ENCODE data around the gene MRPL18.
"Not testable (repeated sequence)": the region's sequence is repeated elsewhere in the genome, so short reads cannot be mapped to it uniquely, and the experiment has no call there.

DNA sequence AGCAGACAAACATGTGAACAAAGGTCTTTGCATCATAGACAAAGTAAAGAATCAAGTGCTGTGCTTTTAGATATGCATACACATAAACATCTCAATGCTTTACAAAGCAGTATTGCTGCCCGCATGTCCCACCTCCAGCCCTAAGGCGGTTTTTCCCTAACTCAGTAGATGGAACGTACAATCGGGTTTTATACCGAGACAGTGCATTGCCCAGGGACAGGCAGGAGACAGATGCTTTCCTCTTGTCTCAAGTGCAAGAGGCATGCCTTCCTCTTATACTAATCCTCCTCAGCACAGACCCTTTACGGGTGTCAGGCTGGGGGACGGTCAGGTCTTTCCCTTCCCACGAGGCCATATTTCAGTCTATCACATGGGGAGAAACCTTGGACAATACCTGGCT, 4.7 kb downstream of the MRPL18 start:
- not testable (repeated sequence) for TF ChIP-seq CTCF (IDR thresholded peaks at IDR 0.05; ENCODE audit: poor library complexity, severe bottlenecking); MXI1 (conservative IDR thresholded peaks at IDR 0.05; ENCODE audit: poor library complexity, severe bottlenecking); REST (IDR thresholded peaks at IDR 0.05; ENCODE audit: borderline replicate concordance); TAF1 (IDR thresholded peaks at IDR 0.05; ENCODE audit: low read depth); POLR2AphosphoS5 (IDR thresholded peaks at IDR 0.05); EP300 (conservative IDR thresholded peaks at IDR 0.05; ENCODE audit: poor library complexity, severe bottlenecking); EZH2 (IDR thresholded peaks at IDR 0.05; ENCODE audit: borderline replicate concordance, insufficient read depth, low read length, poor library complexity, severe bottlenecking); SMC3 (conservative IDR thresholded peaks at IDR 0.05; ENCODE audit: poor library complexity); RAD21 (conservative IDR thresholded peaks at IDR 0.05)
